ENCODE data around the gene FGFR1OP2.
"Not testable (repeated sequence)": the region's sequence is repeated elsewhere in the genome, so short reads cannot be mapped to it uniquely, and the experiment has no call there.

Gene FGFR1OP2

DNA sequence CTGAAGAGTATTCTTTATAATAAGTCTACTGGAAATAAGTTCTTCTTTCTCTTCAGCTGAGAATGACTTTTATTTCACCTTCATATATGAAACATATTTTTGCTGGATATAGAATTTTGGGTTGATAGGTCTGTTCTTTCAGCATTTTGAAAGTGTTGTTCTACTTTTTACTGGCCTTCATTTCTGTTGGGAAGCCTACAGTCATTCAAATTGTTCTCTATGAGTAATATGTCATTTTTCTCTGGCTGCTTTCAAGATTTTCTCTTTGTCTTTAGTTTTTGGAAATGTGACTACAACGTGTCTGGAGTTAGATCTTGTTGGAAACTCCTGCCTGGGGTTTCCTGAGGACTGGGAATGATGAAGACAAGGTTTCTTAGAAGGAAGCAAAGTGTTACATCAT lies 10.0 kb downstream of the FGFR1OP2 start:
- DNase-seq, result no peak

DNA sequence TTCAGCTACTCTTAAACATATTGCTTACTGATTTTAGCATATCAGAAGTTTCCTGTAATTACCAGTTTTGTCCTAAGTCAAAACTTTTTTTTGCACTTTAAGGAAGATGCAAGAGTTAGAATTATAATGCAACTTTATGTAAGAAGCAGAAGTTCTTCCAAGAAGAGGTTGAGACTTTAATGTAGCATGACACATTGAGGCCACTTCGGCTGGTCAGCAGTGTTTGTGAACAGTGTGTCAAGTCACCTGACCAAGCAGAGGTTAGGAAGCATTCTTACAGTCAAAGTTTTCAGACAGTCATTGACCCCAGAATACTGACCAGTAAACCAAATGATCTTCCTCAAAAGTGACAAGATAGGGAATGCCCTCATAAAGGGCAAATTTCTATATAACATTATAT lies 15.2 kb downstream of the FGFR1OP2 start:
- DNase-seq, result no peak

DNA sequence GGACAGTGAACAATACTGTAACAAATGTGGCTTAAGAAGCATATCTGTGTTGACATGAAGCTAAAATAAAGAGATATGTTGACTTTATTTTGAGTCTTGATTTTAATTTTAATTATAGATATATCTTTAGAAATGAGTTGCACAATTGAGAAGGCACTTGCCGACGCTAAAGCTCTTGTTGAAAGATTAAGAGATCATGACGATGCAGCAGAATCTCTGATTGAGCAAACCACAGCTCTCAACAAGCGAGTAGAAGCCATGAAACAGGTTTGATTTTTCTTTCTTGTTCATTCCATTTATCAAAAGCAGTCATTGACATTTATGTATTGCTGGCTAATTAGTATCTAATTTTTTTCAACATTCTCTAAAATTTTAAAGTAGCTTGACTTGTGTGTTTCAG lies 15.8 kb downstream of the FGFR1OP2 start:
- DNase-seq, result no peak

DNA sequence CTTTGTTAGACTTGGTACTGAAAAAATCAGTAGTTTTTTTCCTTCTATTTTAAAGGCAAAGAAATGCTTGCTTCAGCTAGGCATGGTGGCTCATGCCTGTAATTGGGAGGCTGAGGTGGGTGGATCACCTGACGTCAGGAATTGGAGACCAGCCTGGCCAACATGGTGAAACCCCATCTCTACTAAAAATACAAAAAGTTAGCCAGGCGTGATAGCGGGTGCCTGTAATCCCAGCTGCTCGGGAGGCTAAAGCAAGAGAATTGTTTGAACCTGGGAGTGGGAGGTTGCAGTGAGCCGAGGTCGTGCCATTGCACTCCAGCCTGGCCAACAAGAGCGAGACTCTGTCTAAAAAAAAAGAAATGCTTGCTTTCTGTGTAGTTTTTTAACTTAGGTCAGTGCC lies 23.1 kb downstream of the FGFR1OP2 start:
- DNase-seq, result not testable (repeated sequence)

DNA sequence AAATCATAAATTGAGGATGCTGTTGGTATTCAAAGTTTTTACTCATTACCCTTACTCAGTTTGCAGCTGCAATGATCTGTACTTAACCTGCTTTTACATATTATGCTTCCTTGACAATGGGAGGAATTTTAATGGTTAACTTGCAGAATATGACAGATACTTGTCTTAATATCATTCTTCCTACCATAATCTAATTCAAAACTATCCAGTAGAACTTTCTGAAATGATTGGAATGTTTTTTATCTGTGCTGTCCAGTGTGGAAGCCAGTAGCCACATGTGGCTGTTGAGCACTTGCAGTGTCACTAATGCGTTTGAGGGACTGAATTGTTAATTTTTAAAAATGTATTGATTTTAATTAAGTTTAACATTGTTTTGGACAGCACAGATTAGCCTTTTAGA lies 23.5 kb downstream of the FGFR1OP2 start:
- no peak for DNase-seq

DNA sequence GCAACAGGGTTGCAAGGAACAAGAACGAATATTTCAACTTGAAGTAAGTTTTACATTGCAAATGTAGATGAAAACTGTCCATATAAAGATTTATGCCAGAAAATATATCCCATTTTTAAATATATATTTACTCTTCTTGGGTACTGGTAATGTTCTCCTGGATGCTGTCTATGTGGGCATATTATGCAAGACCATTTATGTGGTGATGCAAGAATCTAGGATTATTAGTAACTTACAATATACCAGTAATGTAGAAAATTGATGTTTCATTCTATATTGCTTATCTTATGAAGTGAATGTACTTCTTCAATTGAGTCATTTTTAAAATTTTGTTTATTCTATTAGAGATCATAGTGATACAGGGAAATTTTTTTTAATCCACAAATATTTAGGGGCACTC lies 25.1 kb downstream of the FGFR1OP2 start:
- no peak for DNase-seq

DNA sequence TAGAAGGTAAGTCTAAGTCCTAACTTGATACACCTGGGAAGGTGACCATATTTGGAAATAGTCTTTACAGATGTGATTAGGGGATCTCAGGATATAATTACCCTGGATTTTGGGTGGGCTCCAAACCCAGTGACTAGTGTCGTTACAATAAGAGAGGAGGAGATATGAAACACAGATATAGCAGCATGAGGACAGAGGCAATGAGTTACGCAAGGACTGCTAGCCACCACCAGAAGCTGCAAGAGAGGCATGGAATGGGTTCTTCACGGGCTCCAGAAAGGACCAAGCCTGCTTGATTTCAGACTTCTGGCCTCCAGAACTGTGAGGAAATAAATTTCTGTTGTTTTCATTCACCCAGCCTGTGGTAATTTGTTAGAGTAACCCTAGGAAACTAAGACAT lies 28.6 kb downstream of the FGFR1OP2 start:
- no peak for DNase-seq

DNA sequence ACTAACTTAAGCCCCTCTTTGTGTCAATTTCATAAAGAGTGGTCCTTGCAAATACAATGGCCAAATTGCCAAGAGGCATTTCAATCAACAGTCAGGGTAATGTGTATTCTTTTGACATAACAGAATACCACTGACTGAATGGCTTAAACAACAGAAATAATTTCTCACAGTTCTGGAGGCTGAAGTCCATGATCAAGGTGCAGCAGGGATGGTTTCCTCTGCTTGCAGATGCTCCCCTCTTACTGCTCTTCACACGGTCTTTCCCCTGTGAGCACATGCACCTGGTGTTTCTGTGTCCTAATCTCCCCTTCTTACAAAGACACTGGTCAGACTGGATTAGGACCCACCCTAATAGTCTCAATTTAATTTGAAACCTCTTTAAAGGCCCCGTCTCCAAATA lies 31.9 kb downstream of the FGFR1OP2 start:
- no peak for DNase-seq

DNA sequence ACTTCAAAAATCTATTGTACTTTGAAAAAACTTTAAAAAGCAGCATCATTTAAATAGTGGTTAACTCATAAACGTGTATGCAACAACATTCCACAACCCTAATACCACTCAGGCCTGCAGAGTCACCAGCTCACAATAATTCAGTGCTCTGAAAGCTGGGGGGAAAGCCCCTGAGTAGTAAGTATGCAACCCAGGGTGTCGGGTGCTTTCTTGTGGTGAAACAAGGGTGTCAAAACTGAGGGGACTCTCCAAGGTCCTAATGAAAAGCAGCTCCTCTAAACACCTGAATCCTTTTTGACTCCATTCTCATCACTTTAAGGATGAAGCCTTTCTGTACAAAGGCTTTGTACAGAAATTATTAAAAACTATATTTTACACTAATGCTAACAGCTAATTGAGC lies 33.7 kb downstream of the FGFR1OP2 start:
- DNase-seq, result peak; percentile 66

DNA sequence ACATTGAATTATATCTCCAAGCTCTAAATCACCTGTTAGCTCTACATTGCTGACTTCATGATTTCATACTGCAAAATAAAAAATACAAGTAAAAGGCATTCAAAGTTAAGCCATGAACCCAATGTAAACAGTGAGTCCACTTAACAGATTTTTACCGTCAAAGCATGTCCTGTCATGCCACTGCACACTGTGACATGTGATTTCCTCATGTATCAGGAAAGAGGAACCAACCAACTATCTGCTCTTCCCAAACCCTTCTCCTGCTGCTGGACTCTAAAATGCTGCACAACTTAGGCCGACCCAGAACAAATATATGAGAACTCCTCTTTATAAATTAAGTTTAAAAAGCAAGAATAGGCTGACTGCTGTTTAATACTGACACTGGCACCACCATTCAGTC lies 38.4 kb downstream of the FGFR1OP2 start:
- no peak for DNase-seq

DNA sequence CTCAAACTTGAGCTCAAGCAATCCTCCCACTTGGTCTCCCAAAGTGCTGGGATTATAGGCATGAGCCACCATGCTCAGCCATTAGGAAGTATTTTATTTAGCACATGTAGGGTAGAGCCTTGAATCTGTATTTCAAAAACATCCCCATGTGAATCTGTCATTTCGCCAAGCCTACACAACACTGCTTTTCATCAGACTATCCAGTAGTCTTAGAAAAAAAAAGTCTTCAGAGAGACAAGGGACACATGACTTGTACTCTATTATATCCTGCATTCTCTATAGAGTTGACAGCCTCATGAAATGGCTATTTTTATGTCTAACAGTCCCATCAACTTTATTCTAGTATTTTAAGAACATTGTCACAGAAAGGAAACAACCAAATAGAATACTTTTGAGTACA lies 40.5 kb downstream of the FGFR1OP2 start:
- DNase-seq, result no peak

DNA sequence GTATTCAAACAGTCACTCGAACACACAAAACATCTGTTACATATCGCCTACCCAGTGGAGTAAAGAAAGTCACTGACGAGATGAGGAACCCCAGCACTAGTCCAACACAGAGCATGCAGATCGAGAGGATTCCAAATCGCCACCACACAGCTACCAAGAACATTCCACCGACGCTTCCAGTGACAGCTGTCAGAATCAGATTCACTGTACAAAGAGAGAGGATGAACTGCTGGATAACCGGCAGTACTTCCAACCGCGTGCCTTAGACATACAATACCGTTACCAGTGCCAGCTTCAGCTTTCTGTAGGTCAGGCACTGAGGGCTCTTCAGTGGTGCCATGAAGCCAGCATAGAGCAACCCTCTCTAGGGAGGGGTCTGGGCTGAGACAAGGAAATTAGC lies 41.5 kb downstream of the FGFR1OP2 start:
- DNase-seq, result no peak

DNA sequence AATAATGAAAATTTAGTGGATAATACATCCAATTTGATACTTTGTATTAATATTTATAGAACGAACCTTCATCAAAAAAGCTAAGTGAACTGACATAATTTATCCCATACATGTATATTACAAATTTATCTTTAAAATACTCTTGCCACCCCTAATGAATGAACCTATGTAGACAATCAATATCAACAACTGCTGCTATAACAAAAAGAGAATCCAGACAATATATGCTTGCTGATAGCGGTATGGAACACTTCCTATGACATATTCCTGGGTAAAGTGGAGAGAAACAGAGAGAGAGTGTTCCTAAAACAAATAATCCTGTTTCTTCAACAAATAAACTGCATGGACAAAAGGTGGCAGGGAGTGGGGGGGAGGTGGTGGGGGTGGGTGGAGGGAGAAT lies 44.6 kb downstream of the FGFR1OP2 start:
- DNase-seq, result no peak

DNA sequence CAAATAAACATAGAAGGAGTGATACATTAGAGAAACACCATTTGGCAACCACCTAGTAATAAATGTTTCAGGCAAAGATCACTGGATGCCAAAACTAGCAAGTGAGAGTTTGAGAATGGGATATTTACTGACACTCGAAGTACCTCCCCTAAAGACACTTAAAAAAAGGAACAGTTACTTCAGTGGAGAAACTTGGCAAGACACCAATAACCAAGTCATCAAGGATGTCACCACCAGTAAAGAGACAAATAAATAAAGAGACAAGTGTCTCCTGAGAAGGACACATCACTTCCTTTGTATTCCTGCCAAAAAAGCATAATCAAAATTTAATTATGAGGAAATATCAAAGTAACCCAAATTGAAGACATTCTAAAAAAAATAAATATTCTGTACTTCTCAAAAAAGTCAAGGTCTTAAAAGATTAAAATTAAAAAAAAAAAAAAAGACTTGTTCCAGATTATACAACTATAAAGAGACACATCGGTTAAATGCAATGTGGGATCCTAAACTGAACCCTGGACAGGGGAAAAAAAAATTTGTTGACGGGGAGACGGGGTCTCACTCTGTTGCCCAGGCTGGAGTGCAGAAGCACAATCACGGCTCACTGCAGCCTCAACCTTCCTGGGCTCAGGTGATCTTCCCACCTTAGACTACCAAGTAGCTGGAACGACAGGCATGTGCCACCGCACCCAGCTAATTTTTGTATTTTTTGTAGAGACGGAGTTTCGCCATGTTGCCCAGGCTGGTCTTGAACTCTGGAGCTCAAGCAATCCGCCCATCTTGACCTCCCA lies 49.6 kb downstream of the FGFR1OP2 start:
- DNase-seq, result no peak

DNA sequence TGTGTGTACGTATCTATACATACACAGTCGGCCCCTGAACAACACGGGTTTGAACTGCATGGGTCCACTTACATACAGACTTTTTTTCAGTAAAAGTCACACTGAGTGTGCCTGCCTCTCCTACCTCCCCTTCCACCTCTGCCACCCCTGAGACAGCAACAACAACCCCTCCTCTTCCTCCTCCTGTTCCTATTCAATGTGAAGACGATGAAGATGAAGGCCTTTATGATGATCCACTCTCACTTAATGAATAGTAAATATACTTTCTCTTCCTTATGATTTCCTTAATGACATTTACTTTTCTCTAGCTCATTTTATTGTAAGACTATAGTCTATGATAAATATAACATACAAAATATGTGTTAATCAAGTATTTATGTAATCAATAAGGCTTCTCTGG lies 50.4 kb downstream of the FGFR1OP2 start:
- DNase-seq, result no peak

DNA sequence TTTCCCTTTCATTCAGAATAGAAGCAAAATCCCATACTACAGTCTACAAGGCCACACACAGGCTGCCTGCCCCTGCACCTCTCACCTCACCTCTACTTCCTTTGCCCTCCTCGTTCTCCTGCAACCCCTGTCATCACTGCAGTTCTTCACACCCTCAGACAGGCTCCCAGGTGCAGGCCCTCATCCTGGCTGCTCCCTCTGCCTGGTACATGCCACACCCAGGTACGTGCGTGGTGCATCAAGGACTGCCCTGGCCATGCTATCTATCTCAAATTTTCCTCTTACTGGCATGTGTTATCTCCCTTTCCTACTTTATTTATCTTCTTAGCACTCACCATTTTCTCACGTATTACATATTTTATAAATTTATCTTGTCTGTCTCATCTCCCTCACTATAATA lies 51.6 kb downstream of the FGFR1OP2 start:
- DNase-seq, result no peak

DNA sequence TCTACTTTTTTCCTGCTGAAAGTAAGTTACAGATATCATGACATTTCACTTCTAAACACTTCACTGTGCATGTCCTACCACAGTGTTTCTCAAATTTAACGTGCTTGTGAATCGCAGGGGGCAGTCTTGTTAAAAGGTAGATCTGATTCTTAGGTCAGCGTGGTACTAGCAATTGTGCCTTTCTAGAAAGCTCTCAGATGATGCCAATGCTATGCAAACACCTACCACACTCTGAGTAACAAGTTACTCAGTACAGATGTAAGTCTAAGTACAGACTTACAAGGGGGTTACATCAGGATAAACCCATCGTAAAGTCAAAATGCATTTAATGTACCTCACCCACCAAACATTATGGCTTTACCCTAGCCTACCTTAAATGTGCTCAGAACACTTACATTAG lies 53.6 kb downstream of the FGFR1OP2 start:
- no peak for DNase-seq

DNA sequence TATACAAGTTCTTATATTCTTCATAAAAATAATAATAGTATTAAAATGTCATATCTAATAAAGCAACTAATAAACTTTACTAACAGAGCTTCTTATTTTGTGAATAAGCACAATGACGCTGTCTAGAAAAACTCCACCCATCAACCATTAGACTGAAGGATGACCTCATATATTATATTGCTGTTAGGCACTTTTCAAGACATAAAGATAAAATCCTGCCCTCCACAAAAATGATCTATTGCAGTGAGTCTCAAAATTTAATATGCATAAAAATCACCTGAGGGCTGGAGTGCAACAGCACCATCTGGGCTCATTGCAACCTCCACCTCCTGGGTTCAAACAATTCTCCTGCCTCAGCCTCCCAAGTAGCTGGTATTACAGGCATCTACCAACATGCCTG lies 55.8 kb downstream of the FGFR1OP2 start:
- no peak for DNase-seq

DNA sequence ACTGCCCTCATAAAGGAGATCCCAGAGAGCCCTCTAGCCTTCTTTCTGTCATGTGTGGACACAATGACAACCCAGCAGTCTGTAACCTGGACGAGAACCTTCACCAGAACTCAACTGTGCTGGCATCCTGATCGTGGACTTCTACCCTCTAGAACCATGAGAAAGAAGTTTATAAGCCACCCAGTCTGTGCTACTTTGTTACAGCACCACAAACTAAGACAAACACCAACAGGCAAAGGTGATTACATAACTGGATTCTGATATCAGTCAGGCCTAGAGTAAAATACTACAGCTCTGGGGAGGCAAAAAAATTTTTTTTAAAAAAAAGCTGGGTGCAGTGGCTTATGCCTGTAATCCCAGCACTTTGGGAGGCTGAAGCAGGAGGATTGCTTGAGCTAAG lies 57.4 kb downstream of the FGFR1OP2 start:
- no peak for DNase-seq

DNA sequence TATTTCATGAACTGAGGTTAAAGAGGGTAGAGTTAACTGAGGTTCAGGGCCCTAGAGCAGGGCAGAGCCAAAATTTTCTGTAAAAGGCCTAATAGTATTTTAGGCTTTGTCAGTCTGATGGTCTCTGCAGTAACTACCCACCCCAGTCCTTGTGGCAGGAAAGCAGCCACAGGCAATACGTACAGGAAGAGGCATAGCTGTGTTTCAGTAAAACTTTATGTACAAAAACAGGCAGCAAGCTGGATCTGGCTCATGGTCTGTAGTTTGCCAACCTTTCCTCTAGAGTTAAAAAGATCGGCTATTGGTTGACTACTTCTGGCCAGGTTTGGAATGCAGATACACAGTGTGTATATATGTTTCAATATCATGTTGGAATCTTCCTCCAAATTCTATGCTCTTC lies 58.7 kb downstream of the FGFR1OP2 start:
- no peak for DNase-seq

DNA sequence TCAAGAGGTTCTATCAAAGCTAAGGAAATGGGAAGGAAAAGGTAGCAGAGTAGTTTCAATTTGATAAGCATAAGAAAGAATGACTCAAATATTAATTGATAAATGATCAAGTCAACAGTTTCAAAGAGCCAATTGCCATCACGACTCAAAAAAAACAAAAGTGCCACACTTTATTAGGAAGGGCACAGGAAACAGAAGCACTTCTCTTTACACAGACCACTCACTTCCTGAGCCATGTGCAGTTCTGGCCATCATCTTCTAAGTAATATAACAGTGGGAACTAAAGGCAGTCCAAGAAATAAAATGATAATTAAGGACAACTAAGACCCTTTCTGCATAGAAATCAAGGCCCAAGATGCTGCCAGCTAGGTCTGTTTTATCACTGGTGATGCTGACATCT lies 62.7 kb downstream of the FGFR1OP2 start:
- no peak for DNase-seq

DNA sequence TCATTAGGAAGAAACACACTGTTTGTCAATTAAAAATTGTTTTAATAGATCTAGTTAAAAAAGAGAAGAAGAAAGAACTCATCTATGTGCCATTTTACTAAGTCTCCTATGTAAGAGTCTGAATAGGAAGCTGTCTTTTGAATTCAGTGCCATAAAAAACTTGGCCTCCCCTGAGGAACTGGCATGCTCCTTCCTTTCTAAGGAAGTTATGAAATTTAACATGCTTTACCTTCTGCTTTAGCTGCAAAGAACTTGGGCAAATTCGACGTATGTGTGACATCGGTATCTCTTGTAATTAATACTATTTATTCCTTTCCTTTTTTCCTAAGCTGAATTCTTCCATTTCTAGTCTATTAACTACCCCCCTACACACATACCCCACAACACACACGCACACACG lies 63.4 kb downstream of the FGFR1OP2 start:
- DNase-seq, result no peak

DNA sequence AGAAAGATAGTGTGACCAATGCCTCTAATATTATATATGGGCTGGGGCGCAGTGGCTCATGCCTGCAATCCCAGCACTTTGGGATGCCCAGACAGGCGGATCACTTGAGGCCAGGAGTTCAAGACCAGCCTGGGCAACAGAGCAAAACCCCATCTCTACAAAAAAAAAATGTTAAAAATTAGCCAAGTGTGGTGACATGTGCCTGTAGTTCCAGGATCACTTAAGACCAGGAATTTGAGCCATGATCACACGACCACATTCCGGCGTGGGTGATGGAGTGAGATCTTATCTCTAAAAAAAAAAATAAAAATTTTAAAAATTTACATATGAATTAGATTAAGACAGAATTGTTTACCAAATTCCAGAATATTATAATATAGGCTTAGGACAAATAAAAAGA lies 63.9 kb downstream of the FGFR1OP2 start:
- DNase-seq, result no peak

DNA sequence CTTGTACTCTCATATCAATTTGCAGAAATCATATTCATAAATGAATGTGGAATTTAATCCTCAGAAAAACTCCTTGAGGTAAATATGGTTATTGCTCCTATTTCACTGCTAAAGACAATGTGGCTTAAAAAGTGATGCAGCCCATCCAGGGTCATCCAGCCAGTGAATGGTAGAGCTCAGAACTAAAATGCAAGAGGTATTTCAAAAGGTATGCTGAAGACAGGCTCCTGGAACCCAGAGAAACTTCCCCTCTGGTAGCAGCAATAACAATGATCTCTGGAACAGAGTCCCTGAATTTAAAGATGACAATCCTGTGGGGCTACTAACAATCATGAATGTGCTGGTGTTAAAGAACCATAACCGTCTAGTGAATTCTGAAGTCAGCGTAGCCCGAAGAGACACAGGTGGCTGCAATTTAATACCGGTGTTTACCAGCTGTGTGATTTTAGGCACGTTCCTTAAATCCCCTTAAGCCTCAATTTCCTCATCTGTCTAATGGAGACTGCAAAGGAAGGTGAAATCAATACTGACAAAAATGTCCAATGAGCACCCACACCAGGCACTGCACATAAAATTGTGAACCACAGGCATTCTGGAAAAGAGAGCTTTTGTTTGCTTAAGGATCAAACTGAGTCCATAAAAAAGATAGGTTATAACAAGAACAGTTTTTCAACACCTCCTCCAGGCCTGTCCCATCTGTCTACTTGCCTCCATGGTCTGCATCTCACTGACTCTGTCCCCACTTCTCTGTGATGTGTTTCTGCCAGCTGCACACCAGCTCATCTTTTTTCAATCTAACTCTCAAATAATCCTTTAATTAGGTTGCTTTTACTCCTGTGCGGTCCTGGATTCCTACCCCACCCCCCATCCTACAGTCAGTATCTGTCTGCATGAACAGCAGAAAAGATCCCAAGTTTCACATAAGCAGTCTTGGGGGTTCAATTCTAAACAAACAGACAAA lies 65.4 kb downstream of the FGFR1OP2 start:
- no peak for DNase-seq

All from central memory CD4-positive, alpha-beta T cell (primary cell).